GM12865 (cell line): Measurements from ENCODE around the gene TSHZ2.

Experiments used
- DNase-seq: peaks from one replicate; pipeline ENCODE4 v3.0.0; 2010; ENCODE audit warnings: low read depth
- H3K4me3 ChIP-seq: 2 replicates; pipeline ENCODE4 v1.5.1; 2011; ENCODE audit warnings: mild to moderate bottlenecking, low read depth, low read length, control low read depth
- CTCF ChIP-seq: IDR thresholded peaks from 2 replicates; pipeline ENCODE4 v1.5.1; 2011; ENCODE audit warnings: low read length, control low read depth, low read depth, inconsistent platforms; ENCODE audit not compliant: insufficient read depth; ENCODE audit errors: missing control alignments

The TSHZ2 gene

DNA sequence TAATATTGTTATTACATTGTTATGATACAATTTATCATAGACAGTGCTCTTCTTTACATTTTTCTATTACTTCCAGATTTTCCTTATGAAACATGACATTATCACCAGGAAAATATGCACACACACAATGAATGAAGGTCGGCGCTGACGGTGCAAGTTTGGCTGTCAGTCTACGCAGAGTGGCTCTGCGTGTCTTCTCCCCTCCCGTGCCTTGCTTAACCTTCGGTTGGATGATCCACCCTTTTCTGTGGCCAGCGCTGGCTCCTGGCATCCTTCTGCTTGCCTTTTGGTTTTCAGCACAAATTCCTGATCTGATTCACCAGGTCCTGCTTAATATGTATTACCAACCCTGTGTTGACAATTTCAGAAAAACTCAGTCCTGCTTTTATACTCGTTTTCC is 157.4 kb downstream of the TSHZ2 start:
- TF ChIP-seq CTCF = no peak
- no peak for DNase-seq
- no peak overlapping the region for H3K4me3 ChIP-seq

DNA sequence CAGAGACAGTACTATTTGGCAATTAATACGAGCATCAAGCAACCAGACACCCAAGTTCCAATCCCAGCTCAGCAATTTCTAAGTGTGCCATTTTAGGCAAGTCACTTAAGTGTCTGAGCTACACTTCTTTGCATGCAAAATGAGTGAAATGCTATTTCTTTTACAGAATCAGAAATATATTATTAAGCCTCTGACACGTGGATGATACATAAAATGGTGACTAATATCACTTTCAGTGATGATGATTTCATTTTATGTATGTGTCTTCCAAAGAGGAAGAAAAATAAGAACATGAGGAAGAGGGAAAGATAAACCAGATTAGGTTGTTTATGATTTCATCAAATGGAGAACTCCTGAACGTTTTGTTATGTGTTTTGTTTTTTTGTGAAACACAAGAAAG is 158.6 kb downstream of the TSHZ2 start:
- no peak overlapping the region for H3K4me3 ChIP-seq
- TF ChIP-seq CTCF = no peak
- no peak for DNase-seq

DNA sequence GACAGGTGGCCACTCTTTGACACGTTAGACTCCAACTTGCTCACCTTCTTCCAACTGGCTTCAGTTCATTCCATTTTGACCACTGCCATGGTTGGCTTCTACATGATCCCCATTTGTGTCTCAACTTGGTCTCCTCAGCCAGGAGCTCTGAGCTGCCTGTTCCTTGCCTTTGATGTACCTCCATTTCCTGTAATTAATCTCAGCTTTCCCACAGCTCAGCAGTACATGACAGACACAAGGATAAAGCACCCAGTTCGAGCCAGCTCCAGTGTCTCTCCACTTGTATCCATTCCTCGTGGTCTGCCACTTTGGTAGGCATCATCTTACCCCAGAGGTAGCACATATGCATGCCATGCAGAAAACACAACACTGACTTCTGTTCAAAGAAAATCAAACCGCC is 161.0 kb downstream of the TSHZ2 start:
- TF ChIP-seq CTCF = no peak
- no peak for DNase-seq
- no peak overlapping the region for H3K4me3 ChIP-seq

- no peak overlapping the region for H3K4me3 ChIP-seq
- no peak for TF ChIP-seq CTCF
- DNase-seq = no peak
Observed at GRCh38 chr20:53133628-53134027, 161.5 kb downstream of the TSHZ2 start.

- no peak for TF ChIP-seq CTCF
- DNase-seq = no peak
- H3K4me3 ChIP-seq = no peak overlapping the region
Observed at GRCh38 chr20:53136473-53136872, 164.3 kb downstream of the TSHZ2 start.

DNA sequence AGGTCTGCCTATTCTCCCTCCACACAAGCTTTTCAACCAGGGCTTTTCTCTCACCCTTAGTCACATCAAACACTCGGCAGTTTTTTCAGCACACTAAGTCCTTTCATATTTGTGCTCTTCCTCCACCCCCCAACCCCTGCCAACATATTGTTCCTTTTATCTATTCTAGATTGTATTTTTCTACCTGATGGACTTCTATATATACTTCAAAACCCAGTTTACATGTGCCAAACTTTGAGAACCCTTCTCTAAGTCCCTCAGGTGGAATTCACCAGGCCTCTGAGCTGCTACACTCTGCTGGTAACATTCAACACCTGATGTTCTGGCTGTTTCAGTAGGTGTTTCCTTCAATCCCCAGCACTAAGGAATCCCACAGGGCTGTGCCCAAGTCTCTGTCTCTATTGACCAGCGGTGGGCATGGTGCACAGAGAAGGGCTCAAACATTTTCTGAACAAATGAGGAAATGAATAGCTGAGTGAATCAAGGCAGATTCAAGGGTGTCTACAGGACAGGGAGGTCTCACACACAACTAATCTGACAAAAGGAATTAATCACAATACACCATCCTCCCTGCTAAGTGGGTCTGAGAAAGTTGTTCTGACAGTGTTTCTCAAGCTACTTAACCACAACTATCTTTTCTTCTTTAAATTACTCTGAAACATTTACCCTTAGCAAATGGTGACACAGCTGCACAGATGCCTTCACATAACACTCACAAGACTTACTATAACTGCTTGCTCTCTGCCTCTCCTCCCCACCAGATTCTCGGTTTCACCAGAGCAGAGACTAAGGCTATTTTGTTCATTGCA is 166.5 kb downstream of the TSHZ2 start:
- DNase-seq = peak; percentile 90
- TF ChIP-seq CTCF = no peak
- no peak overlapping the region for H3K4me3 ChIP-seq
